ENCODE measurements around the gene TRAPPC12. TPM values are rescaled to one million over a fixed set of nuclear protein-coding genes. Genes with fewer than 3 reads are reported as not detected.

TRAPPC12 gene
- total RNA-seq, 2 donors from 2014 or later = 69.5 to 73.2 TPM

DNA sequence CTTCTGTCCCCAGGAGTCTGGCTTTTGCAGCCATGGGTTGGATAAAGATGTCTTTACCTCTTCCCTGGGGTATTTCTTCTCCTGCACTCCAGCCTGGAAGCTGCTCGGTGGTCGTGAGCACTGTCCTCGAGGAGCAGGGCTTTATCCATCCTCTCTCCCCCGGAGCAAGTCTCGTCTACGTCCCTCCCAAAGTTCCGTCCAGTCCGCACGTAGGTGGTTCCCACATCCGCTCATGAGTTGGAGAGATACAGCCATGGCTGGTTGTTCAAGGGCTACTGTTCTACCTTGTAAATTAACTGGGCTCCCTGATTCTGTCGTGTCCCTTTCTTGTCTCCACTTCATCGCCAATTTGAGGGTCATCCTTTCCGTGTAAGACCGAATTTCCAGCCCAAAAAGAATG, 47.1 kb downstream of the TRAPPC12 start:
- no peak overlapping the region for H3K4me3 ChIP-seq
- no peaks in the 10 kb centered on the region for H3K9me3 ChIP-seq
- H3K27ac ChIP-seq = no peak overlapping the region
- TF ChIP-seq, protein P1, sequence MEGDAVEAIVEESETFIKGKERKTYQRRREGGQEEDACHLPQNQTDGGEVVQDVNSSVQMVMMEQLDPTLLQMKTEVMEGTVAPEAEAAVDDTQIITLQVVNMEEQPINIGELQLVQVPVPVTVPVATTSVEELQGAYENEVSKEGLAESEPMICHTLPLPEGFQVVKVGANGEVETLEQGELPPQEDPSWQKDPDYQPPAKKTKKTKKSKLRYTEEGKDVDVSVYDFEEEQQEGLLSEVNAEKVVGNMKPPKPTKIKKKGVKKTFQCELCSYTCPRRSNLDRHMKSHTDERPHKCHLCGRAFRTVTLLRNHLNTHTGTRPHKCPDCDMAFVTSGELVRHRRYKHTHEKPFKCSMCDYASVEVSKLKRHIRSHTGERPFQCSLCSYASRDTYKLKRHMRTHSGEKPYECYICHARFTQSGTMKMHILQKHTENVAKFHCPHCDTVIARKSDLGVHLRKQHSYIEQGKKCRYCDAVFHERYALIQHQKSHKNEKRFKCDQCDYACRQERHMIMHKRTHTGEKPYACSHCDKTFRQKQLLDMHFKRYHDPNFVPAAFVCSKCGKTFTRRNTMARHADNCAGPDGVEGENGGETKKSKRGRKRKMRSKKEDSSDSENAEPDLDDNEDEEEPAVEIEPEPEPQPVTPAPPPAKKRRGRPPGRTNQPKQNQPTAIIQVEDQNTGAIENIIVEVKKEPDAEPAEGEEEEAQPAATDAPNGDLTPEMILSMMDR (IDR thresholded peaks at IDR 0.05) = no peak
- H3K36me3 ChIP-seq = peaks cover 50% of the 10 kb centered on the region
- no peaks in the 10 kb centered on the region for H3K27me3 ChIP-seq
- H3K4me1 ChIP-seq = peaks cover 0 to 10% of the 10 kb centered on the region in 2 donors
- no peak for DNase-seq (ENCODE audit: low spot score)

DNA sequence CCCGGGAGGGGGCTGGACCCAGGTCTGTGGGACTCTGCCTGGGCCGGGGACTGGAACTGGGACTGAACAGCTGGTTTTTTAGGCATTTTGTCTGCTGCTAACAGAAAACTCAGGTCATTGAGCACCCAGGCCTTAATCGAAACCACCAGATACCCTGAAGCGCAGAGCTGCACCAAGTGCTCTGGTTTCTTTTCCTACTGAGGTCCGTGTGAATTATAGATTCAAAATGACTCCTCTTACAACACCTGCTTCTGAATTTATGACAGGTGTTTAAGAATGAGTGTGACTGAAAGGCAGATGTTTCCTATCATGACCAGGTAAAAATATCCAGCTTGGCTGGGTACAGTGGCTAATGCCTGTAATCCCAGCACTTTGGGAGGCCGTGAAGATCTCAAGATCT, 47.8 kb downstream of the TRAPPC12 start:
- H3K9me3 ChIP-seq = no peaks in the 10 kb centered on the region
- H3K27me3 ChIP-seq = no peaks in the 10 kb centered on the region
- H3K4me1 ChIP-seq = peaks cover 0 to 10% of the 10 kb centered on the region in 2 donors
- TF ChIP-seq, protein P1 (IDR thresholded peaks at IDR 0.05) = no peak
- H3K4me3 ChIP-seq = no peak overlapping the region
- DNase-seq (ENCODE audit: low spot score) = no peak
- no peak overlapping the region for H3K27ac ChIP-seq
- peaks cover 47% of the 10 kb centered on the region for H3K36me3 ChIP-seq

DNA sequence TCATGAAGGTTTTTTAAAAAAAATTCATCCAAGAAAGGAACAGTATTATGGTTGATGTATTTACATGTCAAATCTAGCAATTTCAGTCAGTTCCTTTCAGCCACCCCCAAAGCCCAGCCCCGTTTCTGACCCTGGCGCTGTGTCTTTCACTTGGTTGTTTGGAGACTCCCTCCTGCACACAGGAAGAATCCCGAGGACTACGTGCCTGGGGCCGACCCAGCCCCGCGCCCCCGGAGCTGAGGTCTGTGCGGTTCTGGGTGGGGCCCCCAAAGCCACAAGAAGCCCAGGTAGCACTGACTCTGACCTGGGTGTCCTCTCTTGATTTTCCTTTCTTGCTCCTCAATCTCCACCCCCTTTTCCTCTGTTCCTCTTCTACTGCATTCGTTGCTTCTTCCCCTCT, 49.1 kb downstream of the TRAPPC12 start:
- TF ChIP-seq, protein P1 (IDR thresholded peaks at IDR 0.05) = no peak

DNA sequence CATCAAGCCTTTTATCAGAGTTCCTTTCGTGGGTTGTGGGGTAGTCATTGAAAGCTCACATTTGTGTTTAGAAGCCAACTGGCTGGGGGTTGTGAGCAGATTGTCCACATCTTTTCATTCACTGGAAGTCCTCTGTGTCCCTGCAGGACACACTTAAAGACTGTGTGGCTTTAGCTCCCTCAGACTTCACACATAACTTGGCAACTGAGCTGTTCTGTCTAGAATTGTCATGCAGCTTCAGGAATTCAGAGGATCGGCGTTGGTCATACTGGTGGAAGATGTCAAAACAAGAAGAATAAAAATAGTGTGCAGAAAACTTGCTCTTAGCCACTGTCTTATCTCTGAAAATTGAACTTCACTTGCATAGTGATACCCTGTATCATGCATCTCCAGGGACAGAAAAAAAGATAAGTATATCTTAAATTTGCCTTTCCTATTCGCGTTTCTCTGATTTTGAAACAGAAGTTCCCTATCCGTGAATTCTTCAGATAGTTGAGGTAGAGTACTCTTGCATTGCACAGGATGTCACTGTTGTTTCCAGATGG, 49.6 kb downstream of the TRAPPC12 start:
- H3K4me1 ChIP-seq = peaks cover 0 to 23% of the 10 kb centered on the region in 2 donors
- no peaks in the 10 kb centered on the region for H3K9me3 ChIP-seq
- peaks cover 34% of the 10 kb centered on the region for H3K36me3 ChIP-seq
- H3K27me3 ChIP-seq = no peaks in the 10 kb centered on the region
- H3K4me3 ChIP-seq = no peak overlapping the region
- H3K27ac ChIP-seq = peak overlapping the region in 1 of 2 donors; percentile 30
- TF ChIP-seq, protein P1 (IDR thresholded peaks at IDR 0.05) = no peak
- no peak for DNase-seq (ENCODE audit: low spot score)

More for the DNA sequence above, 49.1 kb downstream of the TRAPPC12 start:
- DNase-seq (ENCODE audit: low spot score) = no peak
- no peak overlapping the region for H3K4me3 ChIP-seq
- no peaks in the 10 kb centered on the region for H3K27me3 ChIP-seq
- H3K27ac ChIP-seq = peak overlapping the region in 1 of 2 donors; percentile 30
- H3K9me3 ChIP-seq = no peaks in the 10 kb centered on the region
- peaks cover 0 to 22% of the 10 kb centered on the region in 2 donors for H3K4me1 ChIP-seq
- peaks cover 38% of the 10 kb centered on the region for H3K36me3 ChIP-seq

DNA sequence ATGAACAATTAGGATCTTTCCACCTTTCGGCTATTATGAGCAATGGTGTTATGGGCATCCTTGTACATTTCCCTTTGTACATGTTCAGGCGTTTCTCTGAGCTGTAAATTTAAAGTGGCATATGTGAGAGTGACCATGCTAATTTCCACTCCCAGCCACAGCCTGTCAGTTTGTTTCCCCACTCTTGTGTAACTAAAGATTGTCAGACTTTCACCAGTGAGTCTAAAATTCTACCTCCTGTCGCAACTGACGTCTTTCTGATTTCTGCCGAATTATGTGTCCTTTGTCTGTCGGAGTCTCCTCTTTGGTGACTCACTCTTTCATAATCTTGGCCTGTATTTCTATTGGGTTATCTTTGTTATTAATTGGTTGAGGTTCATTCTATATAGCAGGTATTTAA, 50.7 kb downstream of the TRAPPC12 start:
- H3K4me3 ChIP-seq = no peak overlapping the region
- no peaks in the 10 kb centered on the region for H3K9me3 ChIP-seq
- H3K4me1 ChIP-seq = peaks cover 0 to 23% of the 10 kb centered on the region in 2 donors
- TF ChIP-seq, protein P1 (IDR thresholded peaks at IDR 0.05) = no peak
- peaks cover 24% of the 10 kb centered on the region for H3K36me3 ChIP-seq
- no peak overlapping the region for H3K27ac ChIP-seq
- no peaks in the 10 kb centered on the region for H3K27me3 ChIP-seq
- no peak for DNase-seq (ENCODE audit: low spot score)
